Left lung (tissue), 10 donors: ENCODE measurements around the gene POU2F1. TPM values are rescaled to one million over a fixed set of nuclear protein-coding genes. Genes with fewer than 3 reads are reported as not detected.

Experiments
- ATAC-seq: fragments of 200-7000 bp; cut with Tn5 transposase; one replicate; pipeline ENCODE4 v1.9.1; 2020; ENCODE audit warnings: moderate library complexity
- DNase-seq, 4 donors: peaks; one replicate each; pipeline ENCODE4 v3.0.0-alpha.2; 2013 to 2020
- H3K27ac ChIP-seq, 2 donors: fragments of 200-600 bp; sonication (generic) in 1 of 2; one replicate each; pipeline versions ENCODE4 v1.5.0 to v1.8.0; 2020 to 2021
- H3K27me3 ChIP-seq, 2 donors: fragments of 200-600 bp; sonication (generic) in 1 of 2; one replicate each; pipeline versions ENCODE4 v1.5.0 to v1.8.0; 2020 to 2021
- H3K36me3 ChIP-seq, 2 donors: fragments of 200-600 bp; sonication (generic) in 1 of 2; one replicate each; pipeline versions ENCODE4 v1.5.0 to v1.8.0; 2020 to 2021
- H3K4me1 ChIP-seq, 2 donors: fragments of 200-600 bp; one replicate each; pipeline ENCODE4 v1.8.0; 2021
- H3K4me3 ChIP-seq, 2 donors: fragments of 200-600 bp; sonication (generic) in 1 of 2; one replicate each; pipeline versions ENCODE4 v1.5.0 to v1.8.0; 2020 to 2021; ENCODE audit warnings: mild to moderate bottlenecking in 1 of 2
- H3K9me3 ChIP-seq, 2 donors: fragments of 200-600 bp; sonication (generic) in 1 of 2; one replicate each; pipeline versions ENCODE4 v1.5.0 to v1.8.0; 2020 to 2021
- CTCF ChIP-seq, 2 donors: fragments of 200-600 bp; sonication (generic) in 1 of 2; IDR thresholded peaks; one replicate each; pipeline versions ENCODE4 v1.5.0 to v1.8.0; 2021; ENCODE audit warnings: antibody characterized with exemption in 2 of 2
- intact Hi-C, 2 donors: fragments of 100-400 bp; cut with DNase I; formaldehyde crosslinking; loops; one replicate each; pipeline versions ENCODE4 v1.11.2 to v1.14.2; 2022
- polyA plus RNA-seq, 6 donors: library from polyadenylated mRNA; unstranded; fragments of 120-200 nt; gene quantifications; one replicate each; pipeline ENCODE4 v1.2.1, GENCODE V29; 2013; ENCODE audit not compliant: insufficient read length in 6 of 6
- total RNA-seq, 2 donors: library from RNA; stranded (reverse); fragmentation: NEBNext Ultra II Directional; extraction: Animal tissue kit (Norgen Biotek cat#: 25700); gene quantifications; one replicate each; pipeline ENCODE4 v1.2.1, GENCODE V29; 2021
- donor health status: DM: no; HTN: yes; CAD: no.
- donor health status: DM: no; HTN: no; CAD: no.

Gene POU2F1
- total and polyA plus RNA-seq, 8 donors = 12.3 to 16.3 (median 15.2) TPM

- Histone ChIP-seq H3K36me3 (no peaks in the 10 kb centered on the region), H3K4me1 (peaks cover 6 to 20% of the 10 kb centered on the region in 2 donors), H3K4me3 (no peak overlapping the region), H3K27me3 (peaks cover 0 to 22% of the 10 kb centered on the region in 2 donors), H3K27ac (no peak overlapping the region), H3K9me3 (no peaks in the 10 kb centered on the region)
- TF ChIP-seq CTCF (IDR thresholded peaks at IDR 0.05) = no peak
- ATAC-seq (no peak), DNase-seq (peak in 1 of 4 donors; percentile 2)
- intact Hi-C loops = loop anchor here in 1 of 2 donors (5.0 to 10.0 kb wide), 2 partner anchors 174 to 376 kb away; no protein-coding TSS in a partner anchor
Measured at GRCh38 chr1:167441222-167441621, 220.5 kb downstream of the POU2F1 start.

GRCh38 chr1:167442142-167442848, 221.6 kb downstream of the POU2F1 start:
- peak; percentile 59 to 96 (median 84) for DNase-seq
- intact Hi-C loops = loop anchor here in 1 of 2 donors (5.0 to 10.0 kb wide), 2 partner anchors 175 to 377 kb away; no protein-coding TSS in a partner anchor

DNA sequence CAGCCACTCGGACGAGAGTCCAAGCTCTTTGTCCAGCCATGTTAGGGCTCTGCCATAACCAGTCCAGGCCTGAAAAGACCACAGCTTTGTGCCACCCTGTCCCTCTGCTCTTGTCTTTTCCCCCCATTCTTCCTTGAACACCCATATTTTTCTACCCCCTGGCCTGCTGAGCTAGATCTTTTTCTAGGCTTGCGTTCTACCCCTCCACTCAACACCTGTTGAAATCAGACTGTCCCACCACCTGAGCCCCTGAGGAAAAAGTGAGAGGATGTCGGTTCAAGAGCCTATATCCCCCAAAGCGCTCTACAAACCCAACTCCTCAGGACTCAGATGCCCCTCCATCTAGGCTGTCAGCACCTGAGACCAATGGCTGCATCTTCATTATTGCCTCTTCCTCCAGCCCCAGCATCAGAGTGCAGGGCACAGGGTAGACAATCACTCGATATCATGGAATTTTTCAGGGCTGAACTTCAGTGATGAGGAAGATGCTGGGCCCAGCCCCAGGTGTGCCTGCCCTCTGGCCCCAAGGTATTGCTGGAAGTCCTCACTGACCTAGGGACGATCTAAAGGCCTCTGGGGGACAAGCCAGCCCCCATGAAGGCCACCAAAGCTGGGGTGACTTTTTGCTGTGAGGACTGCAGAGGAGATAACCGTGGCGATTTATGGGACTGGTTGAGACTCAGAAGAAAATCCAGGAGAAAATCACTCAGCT, 222.3 kb downstream of the POU2F1 start:
- DNase-seq (peak in 1 of 4 donors; percentile 6), ATAC-seq (no peak)
- intact Hi-C loops = loop anchor here in 1 of 2 donors (5.0 to 10.0 kb wide), 2 partner anchors 176 to 378 kb away; no protein-coding TSS in a partner anchor
- Histone ChIP-seq H3K4me3 (no peak overlapping the region), H3K36me3 (no peaks in the 10 kb centered on the region), H3K4me1 (peaks cover 6 to 26% of the 10 kb centered on the region in 2 donors), H3K9me3 (no peaks in the 10 kb centered on the region), H3K27me3 (peaks cover 0 to 21% of the 10 kb centered on the region in 2 donors), H3K27ac (no peak overlapping the region)
- TF ChIP-seq CTCF (IDR thresholded peaks at IDR 0.05) = no peak

More at GRCh38 chr1:167442142-167442848, 221.6 kb downstream of the POU2F1 start:
- TF ChIP-seq CTCF (IDR thresholded peaks at IDR 0.05) = peak; percentile 84 to 90
- Histone ChIP-seq H3K27ac (no peak overlapping the region), H3K9me3 (no peaks in the 10 kb centered on the region), H3K27me3 (peaks cover 0 to 22% of the 10 kb centered on the region in 2 donors), H3K36me3 (no peaks in the 10 kb centered on the region), H3K4me1 (peaks cover 6 to 25% of the 10 kb centered on the region in 2 donors), H3K4me3 (no peak overlapping the region)
- peak; percentile 98 for ATAC-seq

DNA sequence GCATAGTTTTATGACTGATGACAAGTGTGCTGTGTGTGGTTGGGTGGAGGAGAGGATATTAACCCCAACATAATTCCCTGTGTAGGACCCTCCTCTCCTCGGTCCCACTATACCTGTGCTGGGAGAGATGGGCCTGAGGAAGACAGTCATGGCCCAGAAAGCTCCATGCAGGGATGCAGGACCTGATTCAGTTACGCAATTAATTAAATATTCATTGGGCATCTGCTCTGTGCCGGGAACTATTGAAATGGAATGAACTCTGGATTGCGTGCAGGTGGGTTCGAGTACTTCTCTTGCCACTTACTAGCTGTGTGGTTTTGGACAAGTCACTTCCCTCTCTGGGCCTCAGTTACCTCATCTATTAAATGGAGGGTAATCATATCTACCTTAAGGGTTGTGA, 223.1 kb downstream of the POU2F1 start:
- H3K27me3 ChIP-seq = peaks cover 0 to 13% of the 10 kb centered on the region in 2 donors
- no peak for TF ChIP-seq CTCF (IDR thresholded peaks at IDR 0.05)
- intact Hi-C loops = loop anchor here in 1 of 2 donors (5.0 to 10.0 kb wide), 2 partner anchors 176 to 379 kb away; no protein-coding TSS in a partner anchor
- H3K4me3 ChIP-seq = no peak overlapping the region
- H3K9me3 ChIP-seq = no peaks in the 10 kb centered on the region
- no peak for ATAC-seq
- H3K27ac ChIP-seq = no peak overlapping the region
- H3K36me3 ChIP-seq = no peaks in the 10 kb centered on the region
- DNase-seq = peak in 1 of 4 donors; percentile 2
- peaks cover 6 to 25% of the 10 kb centered on the region in 2 donors for H3K4me1 ChIP-seq

DNA sequence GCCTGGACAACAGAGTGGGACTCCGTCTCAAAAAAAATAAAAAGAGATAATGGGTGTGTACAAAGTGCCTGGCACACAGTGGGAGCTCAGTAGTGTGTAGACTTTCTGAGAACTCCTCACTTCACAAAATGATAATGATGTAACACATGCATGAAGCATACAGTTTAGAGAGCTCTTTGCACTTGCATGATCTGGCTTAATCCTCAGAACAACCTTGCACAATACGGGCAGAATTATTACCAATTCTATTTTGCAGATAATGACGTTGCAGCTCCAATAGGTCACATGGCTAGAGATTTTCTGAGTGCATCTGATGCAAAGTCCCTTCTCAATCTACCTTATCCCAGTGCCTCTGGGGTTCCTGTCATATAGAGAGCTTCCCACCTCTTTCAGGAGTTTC, 226.3 kb downstream of the POU2F1 start:
- intact Hi-C loops = loop anchor here in 1 of 2 donors (10.0 kb wide), 1 partner anchor 382 kb away; no protein-coding TSS in a partner anchor

More for the DNA sequence above, 226.3 kb downstream of the POU2F1 start:
- DNase-seq = peak in 1 of 4 donors; percentile 5
- no peak for TF ChIP-seq CTCF (IDR thresholded peaks at IDR 0.05)
- Histone ChIP-seq H3K9me3 (no peaks in the 10 kb centered on the region), H3K27me3 (no peaks in the 10 kb centered on the region), H3K4me3 (no peak overlapping the region), H3K36me3 (no peaks in the 10 kb centered on the region), H3K4me1 (peaks cover 0 to 10% of the 10 kb centered on the region in 2 donors), H3K27ac (peak overlapping the region in 1 of 2 donors; percentile 43)
- no peak for ATAC-seq
